GM19193 (cell line): ENCODE measurements around the gene PXDC1.

ENCODE experiments used
- POLR2A ChIP-seq: IDR thresholded peaks from 4 replicates; pipeline ENCODE4 v1.6.1; 2011; ENCODE audit not compliant: insufficient read depth, insufficient read length; ENCODE audit errors: extremely low read depth

Gene PXDC1

DNA sequence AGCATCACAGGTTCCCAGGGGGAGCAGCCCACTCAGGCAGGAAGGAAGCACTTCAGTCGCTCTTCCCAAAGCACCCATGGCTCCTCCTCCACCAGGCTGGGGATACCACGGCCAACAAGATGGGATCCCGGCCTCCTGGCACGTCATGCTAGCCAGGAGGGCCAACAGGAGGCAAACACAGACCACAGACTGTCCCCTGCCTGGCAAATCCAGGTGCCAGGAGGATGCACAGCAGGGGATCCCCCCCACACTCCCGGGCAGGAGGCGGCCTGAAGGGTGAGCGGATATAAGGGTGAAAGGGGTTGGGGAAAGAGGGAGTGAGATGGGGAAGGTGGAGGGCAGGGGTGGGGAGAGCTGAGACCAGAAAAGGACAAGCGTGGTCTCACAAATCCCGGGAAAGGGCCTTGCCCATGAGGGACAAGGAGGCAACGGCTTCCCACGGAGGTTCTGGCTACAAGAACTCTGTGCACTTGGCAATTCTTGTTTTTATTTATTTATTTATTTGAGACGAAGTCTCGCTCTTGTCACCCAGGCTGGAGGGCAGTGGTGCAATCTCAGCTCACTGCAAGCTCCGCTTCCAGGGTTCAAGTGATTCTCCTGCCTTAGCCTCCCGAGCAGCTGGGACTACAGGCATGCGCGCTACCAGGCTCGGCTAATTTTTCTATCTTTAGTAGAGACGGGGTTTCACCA, 7.2 kb downstream of the PXDC1 start:
- TF ChIP-seq POLR2A = no peak

DNA sequence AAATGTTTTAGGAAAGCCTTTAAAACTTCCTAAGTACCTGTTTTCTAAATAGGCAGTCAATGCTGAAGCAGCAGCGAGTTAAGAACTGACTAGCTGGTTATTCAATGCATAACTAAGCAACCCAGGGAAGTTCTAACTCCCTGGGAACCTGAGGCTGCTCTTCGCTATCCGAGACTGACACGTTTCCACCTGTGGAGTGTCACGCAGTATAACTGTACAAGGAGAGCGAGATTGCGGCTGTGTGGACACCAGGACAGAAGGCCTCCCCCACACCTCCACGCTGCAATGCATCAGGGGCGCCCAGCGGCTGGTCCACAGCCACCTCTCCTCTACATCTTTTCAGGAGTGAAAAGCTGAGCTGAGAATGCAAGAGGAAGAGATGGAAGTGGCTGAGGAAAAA, 8.0 kb downstream of the PXDC1 start:
- no peak for TF ChIP-seq POLR2A

DNA sequence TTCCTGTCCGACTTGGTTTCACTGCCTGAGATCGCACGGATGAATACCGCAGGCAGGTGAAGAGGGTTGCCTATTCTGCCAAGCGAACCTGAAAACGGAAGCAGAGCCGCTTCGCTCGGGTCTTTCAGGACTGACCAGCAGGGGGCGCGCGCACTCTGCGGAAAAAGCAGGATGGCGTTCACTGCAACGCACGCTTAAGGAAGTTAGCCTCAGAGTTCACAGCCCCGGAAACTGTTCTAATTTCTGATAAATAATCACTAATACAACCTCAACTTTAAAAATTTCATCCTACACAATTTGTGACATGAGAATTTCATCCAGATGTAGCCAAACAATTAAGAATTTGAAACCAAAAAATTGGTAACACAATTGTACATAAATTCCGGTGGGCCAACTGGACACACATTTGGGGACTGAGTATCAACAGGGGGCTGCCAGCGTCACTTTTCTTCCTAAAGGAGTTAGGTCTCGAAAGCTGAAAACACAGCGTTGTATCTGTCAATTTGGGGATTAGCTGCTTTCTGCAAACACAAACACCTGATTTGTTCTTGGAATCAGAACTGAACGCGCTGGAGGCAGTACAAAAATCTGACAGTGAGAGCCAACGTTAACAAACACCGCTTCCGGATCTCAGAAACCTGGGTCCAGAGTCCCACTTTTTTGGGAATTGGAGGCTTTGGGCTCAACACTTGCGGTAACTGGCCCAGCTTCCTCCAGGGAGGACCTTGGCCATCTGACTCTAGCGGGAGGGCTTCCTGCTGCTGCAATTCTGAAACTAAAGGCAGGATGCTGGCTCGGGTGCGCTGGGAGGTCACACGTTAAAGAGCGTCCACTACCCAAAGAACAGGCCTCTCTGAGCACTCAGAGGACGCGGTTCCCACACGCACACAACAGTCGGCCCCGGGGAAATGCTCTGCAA, 8.8 kb downstream of the PXDC1 start:
- no peak for TF ChIP-seq POLR2A

DNA sequence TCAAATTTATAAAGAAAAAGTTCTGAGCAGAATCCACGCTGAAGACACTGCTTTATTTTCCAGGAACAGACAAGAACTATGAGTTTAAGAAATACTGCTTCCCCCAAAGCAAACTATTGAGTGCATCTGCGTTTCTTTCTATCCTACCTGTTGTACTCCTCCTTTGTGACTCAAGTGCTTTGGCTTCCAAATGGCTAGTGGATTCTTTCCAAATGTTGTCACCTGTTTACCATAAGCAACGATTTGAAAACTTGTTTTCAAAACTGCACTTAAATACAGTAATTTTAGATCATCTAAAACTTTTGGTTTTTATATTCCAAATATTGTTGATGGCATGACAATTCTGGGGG, 9.5 kb downstream of the PXDC1 start:
- TF ChIP-seq POLR2A = no peak

DNA sequence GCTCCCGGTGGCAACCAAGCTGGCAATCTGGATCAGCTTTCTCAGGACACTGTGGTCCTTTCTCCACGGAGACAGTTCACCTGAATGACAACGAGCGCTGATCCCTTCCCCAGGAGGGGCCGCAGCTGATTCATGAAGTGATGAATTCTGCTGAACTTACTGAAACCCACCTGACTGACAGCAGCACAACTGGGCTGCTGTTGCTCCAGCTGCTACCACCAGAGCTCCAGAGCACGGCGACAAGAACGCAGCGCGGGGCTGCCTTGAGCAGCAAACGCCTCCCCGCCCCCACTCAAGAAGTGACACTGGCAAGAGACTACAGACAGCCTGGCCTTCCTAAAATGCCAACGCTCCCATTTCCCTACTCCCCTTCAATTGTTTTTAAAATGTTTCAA, 10.0 kb downstream of the PXDC1 start:
- no peak for TF ChIP-seq POLR2A

DNA sequence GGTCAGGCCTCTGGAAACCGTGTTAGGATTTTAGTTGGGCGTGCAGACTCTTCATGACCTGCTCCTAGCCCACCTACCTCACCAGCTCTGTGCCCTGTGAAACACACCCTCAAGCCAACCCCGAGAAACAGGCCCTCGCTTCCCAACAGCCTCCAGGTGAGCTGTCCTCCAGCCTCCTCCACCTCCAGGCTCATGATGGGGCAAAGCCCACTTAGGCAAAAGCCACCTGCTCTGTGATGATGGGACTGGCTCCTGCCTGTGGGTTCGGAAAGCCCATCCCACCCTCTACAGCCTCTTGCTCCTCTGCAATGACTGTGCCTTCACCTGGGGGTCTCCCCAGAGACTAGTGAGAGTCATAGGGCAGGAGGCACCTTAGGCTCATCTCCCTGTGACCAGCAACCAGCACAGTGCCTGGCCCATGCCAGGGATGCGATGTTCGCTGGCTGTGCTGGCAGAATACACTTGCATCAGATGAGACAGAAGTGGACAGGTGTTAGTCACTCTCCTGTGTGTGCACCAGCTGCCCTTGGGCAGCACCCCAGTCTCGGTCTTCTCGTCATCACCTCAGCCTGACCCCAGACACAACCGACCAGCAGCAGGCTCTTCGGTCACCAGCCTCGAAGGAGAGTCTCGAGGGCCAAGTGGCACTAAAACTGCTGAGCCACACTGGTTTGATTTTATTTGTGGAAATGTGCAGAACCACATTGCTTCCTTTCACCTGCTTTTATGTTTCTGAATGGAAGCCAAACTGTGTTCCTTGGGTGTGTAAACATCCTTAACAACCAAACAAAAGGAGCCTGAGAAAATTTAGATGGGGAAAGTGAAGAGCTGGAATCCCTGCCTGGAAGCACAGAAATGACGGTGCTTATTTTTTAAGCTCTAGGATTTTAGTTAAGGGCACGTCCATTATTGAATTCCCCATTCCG, 10.7 kb downstream of the PXDC1 start:
- TF ChIP-seq POLR2A = no peak

DNA sequence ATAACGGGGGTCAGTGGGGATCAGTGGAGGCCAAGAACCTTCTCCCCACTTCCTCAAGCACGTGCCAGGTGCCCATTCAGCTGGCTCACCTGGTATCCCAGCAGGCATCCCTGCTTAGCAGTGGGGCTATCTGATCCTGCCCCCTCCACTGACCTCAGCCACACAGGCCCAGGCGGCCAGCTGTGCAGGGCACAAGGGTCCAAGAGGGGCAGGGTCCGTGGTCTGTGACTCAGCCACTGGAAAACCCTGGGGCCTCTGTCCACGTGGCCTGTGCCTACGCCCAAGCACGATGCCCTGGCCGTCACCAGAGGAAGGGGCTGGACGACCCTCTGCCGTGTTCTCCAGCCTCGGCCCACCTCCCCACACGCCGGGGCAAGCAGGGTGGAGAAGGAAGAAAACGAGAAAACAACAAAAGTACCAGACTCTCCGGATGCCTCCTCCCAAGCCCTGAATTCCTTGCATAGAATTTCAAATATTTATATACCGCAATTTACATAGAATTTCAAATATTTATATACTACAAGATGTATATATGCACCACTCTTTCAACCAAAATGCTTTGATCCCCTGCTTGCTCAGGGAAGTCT, 12.1 kb downstream of the PXDC1 start:
- no peak for TF ChIP-seq POLR2A

DNA sequence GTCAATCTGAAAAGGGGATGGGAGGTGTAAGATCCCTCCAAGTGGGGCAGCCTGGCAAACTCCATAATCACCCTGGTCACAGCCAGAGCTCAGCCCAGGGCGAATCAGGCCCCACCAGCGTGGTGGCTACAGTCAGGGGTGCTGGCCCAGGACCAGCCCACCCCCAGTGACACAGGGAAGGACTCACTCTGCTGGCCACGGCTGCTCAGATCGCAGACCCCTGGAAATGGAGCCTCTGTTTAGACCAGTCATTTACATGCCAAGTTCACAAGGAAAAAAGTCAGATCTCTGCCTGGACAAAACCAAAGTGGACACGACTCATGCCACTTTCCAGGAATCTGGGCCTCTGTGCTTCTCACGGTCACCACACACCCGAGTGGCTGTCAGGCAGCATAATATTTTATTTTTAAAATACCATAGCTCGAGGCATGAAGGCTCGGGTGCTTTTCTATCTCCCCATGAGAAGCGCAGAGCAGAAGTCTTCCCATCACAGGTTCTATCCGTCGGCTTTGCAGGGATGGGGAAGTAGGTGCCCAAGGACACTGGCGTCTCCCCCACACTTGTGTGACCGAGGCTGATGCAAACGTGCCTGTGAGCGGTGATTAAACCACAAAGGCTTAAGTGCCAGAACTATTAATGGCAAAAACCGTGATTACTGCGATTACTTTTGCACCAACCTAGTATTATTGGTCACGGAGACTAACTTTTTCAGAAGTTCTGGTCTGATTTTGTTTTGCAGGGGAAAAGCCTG, 13.0 kb downstream of the PXDC1 start:
- TF ChIP-seq POLR2A = no peak

DNA sequence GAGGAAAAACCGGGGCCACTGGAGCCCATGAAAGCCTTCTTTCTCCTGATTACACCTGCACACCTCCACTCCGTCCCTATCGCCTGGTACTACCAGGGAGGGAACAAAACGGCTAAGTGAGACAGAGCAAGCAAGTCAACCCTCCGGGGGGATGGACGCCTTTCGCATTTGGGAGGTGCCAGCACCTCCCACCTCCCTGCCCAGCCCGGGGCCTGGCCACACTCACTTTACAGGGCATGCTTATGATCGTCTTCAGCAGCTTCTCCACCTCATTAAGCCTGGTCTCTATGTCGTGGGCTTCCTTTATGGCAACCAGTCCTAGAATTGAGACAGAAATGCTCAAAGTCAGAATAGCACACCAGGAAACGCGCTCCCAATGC, 13.7 kb downstream of the PXDC1 start:
- no peak for TF ChIP-seq POLR2A

DNA sequence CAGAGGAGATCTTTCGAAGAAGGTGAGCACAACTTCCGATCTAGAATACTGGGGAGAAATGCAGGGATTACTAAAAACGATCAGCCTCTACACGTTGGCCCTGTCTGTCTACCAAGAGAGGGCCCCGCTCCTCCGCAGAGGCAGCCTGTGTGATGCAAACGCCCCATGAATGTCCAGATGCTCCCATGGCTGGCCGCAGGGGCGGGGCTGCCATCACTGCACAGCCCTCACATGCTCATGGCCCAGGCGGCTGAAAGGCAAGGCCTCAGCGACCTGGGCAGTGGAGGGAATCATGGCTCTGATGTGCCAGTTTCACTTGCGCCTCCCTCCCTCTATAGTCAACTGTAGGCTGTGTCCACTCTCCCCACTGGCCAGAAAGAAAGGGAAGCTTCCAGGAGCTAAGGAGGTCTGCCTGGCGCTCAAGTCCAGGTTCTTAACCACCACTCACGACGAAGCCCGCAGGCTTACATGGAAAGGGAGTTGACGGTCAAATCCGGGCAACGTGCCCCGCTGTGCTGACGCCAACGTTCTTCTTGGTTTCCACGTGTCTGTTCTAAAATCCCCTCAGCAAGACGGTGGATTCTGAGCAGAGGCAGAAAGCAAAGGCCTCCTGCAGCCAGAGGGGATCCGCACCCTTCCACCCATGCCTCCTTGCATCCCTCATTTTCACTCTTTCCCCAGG, 14.2 kb downstream of the PXDC1 start:
- no peak for TF ChIP-seq POLR2A

DNA sequence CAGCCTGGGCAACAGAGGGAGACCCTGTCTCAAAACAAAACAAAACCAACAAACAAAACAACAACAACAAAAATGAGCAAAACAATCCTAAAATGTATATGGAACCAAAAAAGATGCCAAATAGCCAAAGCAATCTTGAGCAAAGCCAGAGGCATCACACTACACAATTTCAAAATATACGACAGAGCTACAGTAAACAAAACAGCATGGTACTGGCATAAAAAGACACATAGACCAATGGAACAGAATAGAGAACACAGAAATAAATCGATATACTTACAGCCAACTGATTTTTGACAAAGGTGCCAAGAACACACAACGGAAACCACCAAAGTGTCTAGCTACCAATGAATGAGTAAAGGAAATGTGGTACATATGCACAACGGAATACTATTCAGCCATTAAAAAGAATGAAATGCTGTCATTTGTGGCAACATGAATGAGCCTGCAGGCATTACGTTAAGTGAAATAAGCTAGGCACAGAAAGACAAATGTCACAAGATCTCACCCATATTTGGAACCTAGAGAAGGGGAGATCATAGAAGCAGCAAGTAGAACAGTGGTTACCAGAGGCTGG, 16.4 kb downstream of the PXDC1 start:
- no peak for TF ChIP-seq POLR2A

DNA sequence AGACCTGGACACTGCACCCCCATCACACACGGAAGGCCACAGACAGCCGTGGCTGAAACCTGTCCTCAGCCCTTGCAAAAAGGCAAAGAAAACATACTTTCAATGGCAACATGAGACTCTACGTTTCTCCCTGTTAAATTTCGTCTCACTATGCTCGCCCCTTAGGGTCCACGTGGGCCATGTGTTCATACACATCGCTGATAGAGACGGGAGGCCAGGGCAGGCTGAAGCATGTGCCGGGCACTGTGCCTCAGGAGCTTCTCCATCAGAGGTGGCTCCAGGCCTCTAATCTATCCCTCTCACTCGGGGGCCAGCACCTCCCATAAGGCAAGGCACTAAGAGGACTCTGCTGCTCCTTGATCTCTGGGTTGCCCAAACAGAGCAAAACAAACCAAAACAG, 17.5 kb downstream of the PXDC1 start:
- no peak for TF ChIP-seq POLR2A

DNA sequence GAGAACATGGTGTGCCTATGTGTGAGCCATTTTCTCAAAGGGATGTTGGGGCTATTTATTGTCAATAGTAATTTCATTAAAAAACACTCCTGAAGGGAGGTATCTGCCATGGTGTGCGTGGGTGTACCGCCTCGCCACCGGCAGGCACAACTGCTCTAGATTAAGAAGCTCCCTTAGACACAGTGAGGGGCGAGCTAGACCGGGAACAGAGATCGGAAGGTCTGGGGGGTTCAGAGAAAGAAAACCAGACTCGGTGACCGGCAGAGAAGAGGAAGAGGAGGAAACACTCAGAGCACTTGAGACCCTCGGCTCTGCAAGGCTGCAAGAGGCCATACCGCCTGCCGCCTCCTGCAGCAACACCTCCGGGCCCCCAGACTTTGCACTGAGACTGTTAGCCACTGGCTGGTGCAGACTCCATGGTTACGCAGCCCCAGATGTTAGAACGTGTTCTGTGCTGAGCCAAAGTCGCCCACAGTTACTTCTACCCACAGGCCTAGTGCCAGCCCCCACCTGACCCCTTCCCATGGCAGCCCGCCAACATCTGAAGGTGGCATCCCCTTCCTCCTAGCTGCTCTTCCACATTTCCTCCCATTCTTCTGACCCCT, 18.1 kb downstream of the PXDC1 start:
- TF ChIP-seq POLR2A = no peak
